ENCODE measurements around the gene ARHGAP26.

ARHGAP26 gene

DNA sequence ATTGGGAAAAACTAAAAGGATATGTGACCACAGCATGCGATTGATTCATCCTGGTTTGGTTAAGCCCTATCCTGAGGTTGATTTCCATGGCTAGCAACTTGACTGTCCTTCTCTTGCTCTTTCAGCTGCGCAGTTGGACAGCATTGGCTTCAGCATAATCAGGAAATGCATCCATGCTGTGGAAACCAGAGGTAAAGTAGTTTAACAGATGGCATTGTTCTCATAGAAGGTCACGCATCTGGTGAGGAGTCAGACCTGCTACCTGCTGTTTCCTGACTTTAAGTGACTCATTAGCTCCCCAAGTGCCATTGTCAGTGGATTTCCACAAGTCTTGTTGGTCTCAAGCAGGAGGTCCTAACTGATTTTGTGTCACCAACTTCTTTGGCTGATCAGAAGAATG is 266.9 kb downstream of the ARHGAP26 start:
- Histone ChIP-seq H3K27me3 (ENCODE audit: control insufficient read depth, insufficient read depth, low read length) (no peaks in the 10 kb centered on the region), H3K9me3 (ENCODE audit: control insufficient read depth, insufficient read depth, low read length) (no peaks in the 10 kb centered on the region), H3K4me1 (ENCODE audit: control insufficient read depth, insufficient read depth, low read length) (peaks cover 35% of the 10 kb centered on the region), H3K27ac (ENCODE audit: low read depth, low read length) (peak overlapping the region; percentile 98), H3K9ac (ENCODE audit: low read depth, low read length) (no peak overlapping the region), H3K36me3 (ENCODE audit: control insufficient read depth, insufficient read depth, low read length) (no peaks in the 10 kb centered on the region), H3K4me3 (ENCODE audit: low read depth, low read length) (no peak overlapping the region)

- H3K27ac ChIP-seq (ENCODE audit: low read depth, low read length), result peak overlapping the region; percentile 98
Measured at GRCh38 chr5:143037708-143038107, 267.5 kb downstream of the ARHGAP26 start.

GRCh38 chr5:143040622-143041021 is 270.4 kb downstream of the ARHGAP26 start:
- Histone ChIP-seq H3K27ac (ENCODE audit: low read depth, low read length) (no peak overlapping the region), H3K4me1 (ENCODE audit: control insufficient read depth, insufficient read depth, low read length) (peaks cover 30% of the 10 kb centered on the region), H3K4me3 (ENCODE audit: low read depth, low read length) (no peak overlapping the region), H3K9ac (ENCODE audit: low read depth, low read length) (no peak overlapping the region), H3K27me3 (ENCODE audit: control insufficient read depth, insufficient read depth, low read length) (no peaks in the 10 kb centered on the region), H3K36me3 (ENCODE audit: control insufficient read depth, insufficient read depth, low read length) (no peaks in the 10 kb centered on the region), H3K9me3 (ENCODE audit: control insufficient read depth, insufficient read depth, low read length) (no peaks in the 10 kb centered on the region)

More at GRCh38 chr5:143037708-143038107, 267.5 kb downstream of the ARHGAP26 start:
- Histone ChIP-seq H3K9ac (ENCODE audit: low read depth, low read length) (no peak overlapping the region), H3K36me3 (ENCODE audit: control insufficient read depth, insufficient read depth, low read length) (no peaks in the 10 kb centered on the region), H3K4me3 (ENCODE audit: low read depth, low read length) (no peak overlapping the region), H3K4me1 (ENCODE audit: control insufficient read depth, insufficient read depth, low read length) (peaks cover 37% of the 10 kb centered on the region), H3K9me3 (ENCODE audit: control insufficient read depth, insufficient read depth, low read length) (no peaks in the 10 kb centered on the region), H3K27me3 (ENCODE audit: control insufficient read depth, insufficient read depth, low read length) (no peaks in the 10 kb centered on the region)

DNA sequence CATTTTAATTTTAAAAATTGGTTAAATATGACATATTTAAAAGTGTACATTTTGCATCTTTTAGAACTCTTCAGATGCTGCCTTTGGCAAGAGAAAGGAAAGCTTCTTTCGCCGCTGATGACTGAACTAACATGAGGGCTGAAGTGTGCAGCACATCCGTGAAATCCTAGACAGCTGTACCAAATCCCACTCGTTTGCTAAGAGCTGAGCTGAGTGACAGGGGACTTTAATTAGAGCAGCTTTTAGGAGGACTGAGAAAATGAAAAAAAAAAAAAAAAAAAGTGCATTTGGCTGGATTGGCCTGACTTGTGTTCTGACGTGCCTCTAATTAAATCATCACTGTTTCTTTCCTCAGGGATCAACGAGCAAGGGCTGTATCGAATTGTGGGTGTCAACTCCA is 271.3 kb downstream of the ARHGAP26 start:
- H3K9me3 ChIP-seq (ENCODE audit: control insufficient read depth, insufficient read depth, low read length), result no peaks in the 10 kb centered on the region
- peaks cover 24% of the 10 kb centered on the region for H3K4me1 ChIP-seq (ENCODE audit: control insufficient read depth, insufficient read depth, low read length)
- H3K9ac ChIP-seq (ENCODE audit: low read depth, low read length), result no peak overlapping the region
- no peak overlapping the region for H3K27ac ChIP-seq (ENCODE audit: low read depth, low read length)
- no peak overlapping the region for H3K4me3 ChIP-seq (ENCODE audit: low read depth, low read length)
- no peaks in the 10 kb centered on the region for H3K27me3 ChIP-seq (ENCODE audit: control insufficient read depth, insufficient read depth, low read length)
- no peaks in the 10 kb centered on the region for H3K36me3 ChIP-seq (ENCODE audit: control insufficient read depth, insufficient read depth, low read length)

- Histone ChIP-seq H3K4me3 (ENCODE audit: low read depth, low read length) (no peak overlapping the region), H3K36me3 (ENCODE audit: control insufficient read depth, insufficient read depth, low read length) (no peaks in the 10 kb centered on the region), H3K9ac (ENCODE audit: low read depth, low read length) (no peak overlapping the region), H3K27ac (ENCODE audit: low read depth, low read length) (no peak overlapping the region), H3K9me3 (ENCODE audit: control insufficient read depth, insufficient read depth, low read length) (no peaks in the 10 kb centered on the region), H3K27me3 (ENCODE audit: control insufficient read depth, insufficient read depth, low read length) (no peaks in the 10 kb centered on the region), H3K4me1 (ENCODE audit: control insufficient read depth, insufficient read depth, low read length) (peaks cover 17% of the 10 kb centered on the region)
Measured at GRCh38 chr5:143041972-143042770, 272.0 kb downstream of the ARHGAP26 start.

GRCh38 chr5:143044265-143044664 is 274.1 kb downstream of the ARHGAP26 start:
- Histone ChIP-seq H3K9ac (ENCODE audit: low read depth, low read length) (no peak overlapping the region), H3K4me1 (ENCODE audit: control insufficient read depth, insufficient read depth, low read length) (peaks cover 9% of the 10 kb centered on the region; the same call in 1 of the 2 replicates), H3K9me3 (ENCODE audit: control insufficient read depth, insufficient read depth, low read length) (no peaks in the 10 kb centered on the region), H3K4me3 (ENCODE audit: low read depth, low read length) (no peak overlapping the region), H3K27ac (ENCODE audit: low read depth, low read length) (no peak overlapping the region), H3K27me3 (ENCODE audit: control insufficient read depth, insufficient read depth, low read length) (no peaks in the 10 kb centered on the region), H3K36me3 (ENCODE audit: control insufficient read depth, insufficient read depth, low read length) (no peaks in the 10 kb centered on the region)

DNA sequence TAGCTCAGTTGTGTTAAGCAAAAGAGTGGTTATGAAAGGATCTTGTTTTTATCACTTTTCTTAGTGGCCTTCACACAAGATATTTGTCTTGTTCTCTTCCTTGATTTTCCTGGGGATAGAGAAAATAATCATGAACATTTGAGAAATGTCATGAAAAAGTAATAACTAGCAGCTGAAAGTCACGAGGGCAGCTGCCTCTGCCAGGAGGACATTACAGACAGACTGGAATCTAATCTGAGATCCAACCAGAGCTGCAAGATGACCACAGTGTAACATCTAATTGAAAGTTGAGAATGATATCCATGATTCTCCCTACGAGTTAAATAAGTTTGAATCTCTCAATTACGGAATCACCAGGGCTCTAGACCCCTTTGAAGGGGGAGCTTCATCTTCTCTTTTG is 274.9 kb downstream of the ARHGAP26 start:
- no peak overlapping the region for H3K27ac ChIP-seq (ENCODE audit: low read depth, low read length)
- no peak overlapping the region for H3K9ac ChIP-seq (ENCODE audit: low read depth, low read length)
- H3K36me3 ChIP-seq (ENCODE audit: control insufficient read depth, insufficient read depth, low read length), result no peaks in the 10 kb centered on the region
- H3K4me3 ChIP-seq (ENCODE audit: low read depth, low read length), result no peak overlapping the region
- no peaks in the 10 kb centered on the region for H3K9me3 ChIP-seq (ENCODE audit: control insufficient read depth, insufficient read depth, low read length)
- H3K4me1 ChIP-seq (ENCODE audit: control insufficient read depth, insufficient read depth, low read length), result peaks cover 12% of the 10 kb centered on the region; the same call in 1 of the 2 replicates
- no peaks in the 10 kb centered on the region for H3K27me3 ChIP-seq (ENCODE audit: control insufficient read depth, insufficient read depth, low read length)

DNA sequence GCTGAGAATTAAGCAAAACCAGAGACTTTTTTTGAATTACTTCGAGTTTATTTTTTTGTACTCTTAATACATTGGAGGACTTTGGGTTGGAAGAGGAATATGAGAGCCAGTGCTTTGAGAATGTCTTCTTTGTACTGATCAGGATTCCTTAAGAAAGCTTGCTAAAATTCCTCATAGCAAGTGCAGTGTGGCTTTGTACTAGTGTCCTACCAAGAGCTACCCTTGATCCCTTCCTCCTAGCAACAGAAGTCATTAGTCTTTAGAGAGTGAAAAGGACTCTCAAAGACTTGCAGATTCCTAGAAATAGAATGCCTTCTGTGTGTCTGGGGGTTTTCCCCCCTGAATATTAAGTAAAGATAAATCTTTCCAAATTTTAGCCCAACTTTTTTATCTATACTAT is 276.1 kb downstream of the ARHGAP26 start:
- Histone ChIP-seq H3K9ac (ENCODE audit: low read depth, low read length) (no peak overlapping the region), H3K27ac (ENCODE audit: low read depth, low read length) (no peak overlapping the region), H3K9me3 (ENCODE audit: control insufficient read depth, insufficient read depth, low read length) (no peaks in the 10 kb centered on the region), H3K4me1 (ENCODE audit: control insufficient read depth, insufficient read depth, low read length) (peaks cover 18% of the 10 kb centered on the region), H3K4me3 (ENCODE audit: low read depth, low read length) (no peak overlapping the region), H3K36me3 (ENCODE audit: control insufficient read depth, insufficient read depth, low read length) (no peaks in the 10 kb centered on the region), H3K27me3 (ENCODE audit: control insufficient read depth, insufficient read depth, low read length) (no peaks in the 10 kb centered on the region)

- peaks cover 23% of the 10 kb centered on the region for H3K4me1 ChIP-seq (ENCODE audit: control insufficient read depth, insufficient read depth, low read length)
- no peaks in the 10 kb centered on the region for H3K36me3 ChIP-seq (ENCODE audit: control insufficient read depth, insufficient read depth, low read length)
- H3K27me3 ChIP-seq (ENCODE audit: control insufficient read depth, insufficient read depth, low read length), result no peaks in the 10 kb centered on the region
- no peak overlapping the region for H3K27ac ChIP-seq (ENCODE audit: low read depth, low read length)
- H3K9ac ChIP-seq (ENCODE audit: low read depth, low read length), result no peak overlapping the region
- H3K4me3 ChIP-seq (ENCODE audit: low read depth, low read length), result no peak overlapping the region
- H3K9me3 ChIP-seq (ENCODE audit: control insufficient read depth, insufficient read depth, low read length), result no peaks in the 10 kb centered on the region
Measured at GRCh38 chr5:143047091-143047490, 276.9 kb downstream of the ARHGAP26 start.

GRCh38 chr5:143050183-143050582 is 280.0 kb downstream of the ARHGAP26 start:
- Histone ChIP-seq H3K27ac (ENCODE audit: low read depth, low read length) (no peak overlapping the region), H3K4me1 (ENCODE audit: control insufficient read depth, insufficient read depth, low read length) (peaks cover 27% of the 10 kb centered on the region), H3K36me3 (ENCODE audit: control insufficient read depth, insufficient read depth, low read length) (0 out of 2 replicates have a peak, but pooled peaks cover 5% of the 10 kb centered on the region), H3K9ac (ENCODE audit: low read depth, low read length) (no peak overlapping the region), H3K4me3 (ENCODE audit: low read depth, low read length) (no peak overlapping the region), H3K27me3 (ENCODE audit: control insufficient read depth, insufficient read depth, low read length) (no peaks in the 10 kb centered on the region), H3K9me3 (ENCODE audit: control insufficient read depth, insufficient read depth, low read length) (no peaks in the 10 kb centered on the region)

DNA sequence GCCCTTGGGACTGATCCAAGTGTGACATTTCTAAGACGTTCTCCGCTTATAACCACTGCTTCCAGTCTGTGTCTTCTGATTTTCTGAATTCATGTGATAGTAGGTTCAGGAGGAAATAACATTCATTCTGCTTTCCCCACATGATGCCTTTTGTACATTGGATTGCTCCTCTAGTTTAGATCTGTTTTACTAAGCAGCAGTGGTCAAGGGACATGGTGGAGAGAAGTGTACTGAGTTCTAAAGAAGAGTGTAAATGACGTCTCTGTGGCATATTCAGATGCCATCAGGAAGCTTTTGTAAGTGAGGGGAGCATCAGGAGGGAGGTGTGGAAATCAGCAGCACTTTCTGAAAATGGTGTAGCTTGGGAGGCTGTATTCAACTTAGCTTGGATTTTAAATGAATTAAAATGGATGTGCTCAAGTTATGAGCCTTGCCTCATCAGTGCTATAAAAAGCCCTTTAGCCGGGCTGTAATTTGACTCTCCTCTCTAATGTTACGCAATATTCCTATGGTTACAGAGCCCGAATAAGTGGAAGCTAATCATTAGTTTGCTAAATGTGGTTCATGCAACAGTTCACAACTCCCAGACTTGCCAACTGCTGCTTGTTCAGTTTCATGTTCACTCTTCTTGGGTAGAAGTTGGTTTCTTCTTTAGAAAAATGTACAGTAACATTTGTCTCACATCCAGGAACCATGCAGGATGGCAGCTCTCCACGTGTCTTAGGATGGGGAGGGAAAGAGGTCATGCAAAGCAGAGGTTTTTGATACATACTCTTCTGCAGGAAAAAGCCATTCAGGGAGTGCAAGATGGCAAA is 281.3 kb downstream of the ARHGAP26 start:
- Histone ChIP-seq H3K36me3 (ENCODE audit: control insufficient read depth, insufficient read depth, low read length) (0 out of 2 replicates have a peak, but pooled peaks cover 5% of the 10 kb centered on the region), H3K4me3 (ENCODE audit: low read depth, low read length) (no peak overlapping the region), H3K27ac (ENCODE audit: low read depth, low read length) (no peak overlapping the region)

More for the DNA sequence above, 281.3 kb downstream of the ARHGAP26 start:
- no peaks in the 10 kb centered on the region for H3K27me3 ChIP-seq (ENCODE audit: control insufficient read depth, insufficient read depth, low read length)
- H3K9ac ChIP-seq (ENCODE audit: low read depth, low read length), result no peak overlapping the region
- H3K4me1 ChIP-seq (ENCODE audit: control insufficient read depth, insufficient read depth, low read length), result peaks cover 27% of the 10 kb centered on the region
- H3K9me3 ChIP-seq (ENCODE audit: control insufficient read depth, insufficient read depth, low read length), result no peaks in the 10 kb centered on the region
